Keratinocyte (primary cell): ENCODE data around the gene FADS3.
A peak's percentile ranks its signal among the peaks of the same experiment; 100 is the strongest.

ENCODE experiments used
- EZH2 ChIP-seq: IDR thresholded peaks from one replicate; pipeline ENCODE4 v1.6.1; 2012; ENCODE audit warnings: inconsistent platforms, mild to moderate bottlenecking, low read length, moderate library complexity
- TF ChIP-seq, protein P1 (sequence below), 3 experiments: IDR thresholded peaks in 1 of 3; conservative IDR thresholded peaks in 1 of 3; optimal IDR thresholded peaks in 1 of 3; 2 replicates in 2 of 3; 3 replicates in 1 of 3; pipeline versions ENCODE3 to v1.5.1; 2011; ENCODE audit warnings: low read length in 3 of 3, mild to moderate bottlenecking in 3 of 3, moderate library complexity in 2 of 3, control low read depth in 1 of 3, inconsistent platforms in 1 of 3; ENCODE audit not compliant: insufficient read depth in 2 of 3; ENCODE audit errors: extremely low read depth in 1 of 3

DNA sequence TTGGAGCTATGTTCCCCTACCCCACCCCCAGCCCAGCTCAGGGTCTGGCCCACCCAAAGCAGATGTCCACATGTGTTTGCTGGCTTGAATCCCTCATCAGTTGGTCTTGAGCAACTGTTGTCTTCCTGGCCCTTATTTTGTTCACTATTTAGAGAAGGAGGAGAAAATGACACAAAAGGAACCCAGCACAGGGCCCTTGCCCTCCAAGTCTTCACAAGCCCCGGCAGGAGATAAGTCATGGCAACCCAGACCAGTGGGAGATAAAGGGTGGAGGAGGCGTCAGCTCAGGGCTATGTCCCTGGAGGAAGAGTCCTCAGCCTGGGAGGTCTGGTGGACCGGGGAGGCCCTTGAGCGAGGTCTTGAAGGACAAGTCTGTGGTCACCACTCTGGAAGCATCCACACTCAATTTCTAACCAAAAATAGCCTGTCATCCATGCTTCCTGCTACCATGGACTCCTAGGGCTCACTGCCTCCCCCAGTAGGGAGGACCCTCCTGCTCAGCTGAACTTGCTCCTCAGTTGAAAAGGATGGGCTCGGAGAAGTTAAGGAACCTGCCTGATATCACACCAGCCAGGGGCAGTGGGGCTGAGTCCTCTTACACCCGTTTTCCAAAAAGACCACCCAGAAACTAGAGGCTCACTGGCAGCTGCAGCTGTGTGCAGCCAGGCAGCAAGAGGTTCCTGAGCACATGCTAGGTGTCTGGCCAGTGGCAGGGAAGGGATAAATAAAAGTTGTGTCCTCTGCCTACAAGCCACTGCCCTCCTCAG lies 27.8 kb upstream of the FADS3 start:
- TF ChIP-seq, protein P1, sequence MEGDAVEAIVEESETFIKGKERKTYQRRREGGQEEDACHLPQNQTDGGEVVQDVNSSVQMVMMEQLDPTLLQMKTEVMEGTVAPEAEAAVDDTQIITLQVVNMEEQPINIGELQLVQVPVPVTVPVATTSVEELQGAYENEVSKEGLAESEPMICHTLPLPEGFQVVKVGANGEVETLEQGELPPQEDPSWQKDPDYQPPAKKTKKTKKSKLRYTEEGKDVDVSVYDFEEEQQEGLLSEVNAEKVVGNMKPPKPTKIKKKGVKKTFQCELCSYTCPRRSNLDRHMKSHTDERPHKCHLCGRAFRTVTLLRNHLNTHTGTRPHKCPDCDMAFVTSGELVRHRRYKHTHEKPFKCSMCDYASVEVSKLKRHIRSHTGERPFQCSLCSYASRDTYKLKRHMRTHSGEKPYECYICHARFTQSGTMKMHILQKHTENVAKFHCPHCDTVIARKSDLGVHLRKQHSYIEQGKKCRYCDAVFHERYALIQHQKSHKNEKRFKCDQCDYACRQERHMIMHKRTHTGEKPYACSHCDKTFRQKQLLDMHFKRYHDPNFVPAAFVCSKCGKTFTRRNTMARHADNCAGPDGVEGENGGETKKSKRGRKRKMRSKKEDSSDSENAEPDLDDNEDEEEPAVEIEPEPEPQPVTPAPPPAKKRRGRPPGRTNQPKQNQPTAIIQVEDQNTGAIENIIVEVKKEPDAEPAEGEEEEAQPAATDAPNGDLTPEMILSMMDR (optimal IDR thresholded peaks at IDR 0.05 in 1 of 3, IDR thresholded peaks at IDR 0.05 in 1 of 3, conservative IDR thresholded peaks at IDR 0.05 in 1 of 3; ENCODE audit: extremely low read depth in 1 of 3, insufficient read depth in 2 of 3, low read length in 3 of 3) = no peak
- TF ChIP-seq EZH2 = peak; percentile 1
